MM.1S (cell line): ENCODE results near the gene JPH3.

Experiments
- CTCF ChIP-seq: fragments of 300-600 bp; sonication (generic); IDR thresholded peaks from 2 replicates; pipeline ENCODE4 v1.5.1; 2016; ENCODE audit warnings: antibody characterized with exemption, low read length, mixed read lengths
- EZH2 ChIP-seq: fragments of 300-600 bp; sonication (generic); optimal IDR thresholded peaks from 2 replicates; pipeline ENCODE3; 2017; ENCODE audit warnings: low read depth, mild to moderate bottlenecking, antibody characterized with exemption, low read length, mixed read lengths

GRCh38 chr16:87644596-87644995 lies 42.3 kb downstream of the JPH3 start:
- TF ChIP-seq EZH2 (no peak), CTCF (no peak)
